D721Med (cell line): Measurements from ENCODE around the gene ASTN1.

Experiments used
- DNase-seq: peaks from one replicate; pipeline ENCODE4 v3.0.0; 2011; ENCODE audit warnings: low spot score; ENCODE audit not compliant: insufficient read length
- FAIRE-seq: peaks from 2 replicates; lab custom pipeline; 2011; peaks lifted over from hg19 to GRCh38; lab: Jason Lieb, UNC
- CTCF ChIP-seq: IDR thresholded peaks from 2 replicates; pipeline ENCODE4 v1.5.1; 2012; ENCODE audit warnings: mild to moderate bottlenecking, control low read depth; ENCODE audit not compliant: insufficient read depth; ENCODE audit errors: missing control alignments

The ASTN1 gene

GRCh38 chr1:177200290-177200689, 35.8 kb upstream of the ASTN1 start:
- DNase-seq = no peak
- TF ChIP-seq CTCF = no peak
- no peak for FAIRE-seq

GRCh38 chr1:177198243-177198642, 33.7 kb upstream of the ASTN1 start:
- DNase-seq (no peak), FAIRE-seq (no peak)
- TF ChIP-seq CTCF = no peak

- no peak for FAIRE-seq
- DNase-seq = no peak
- no peak for TF ChIP-seq CTCF
These were observed 25.9 kb upstream of the ASTN1 start for GRCh38 chr1:177190308-177190970.

DNA sequence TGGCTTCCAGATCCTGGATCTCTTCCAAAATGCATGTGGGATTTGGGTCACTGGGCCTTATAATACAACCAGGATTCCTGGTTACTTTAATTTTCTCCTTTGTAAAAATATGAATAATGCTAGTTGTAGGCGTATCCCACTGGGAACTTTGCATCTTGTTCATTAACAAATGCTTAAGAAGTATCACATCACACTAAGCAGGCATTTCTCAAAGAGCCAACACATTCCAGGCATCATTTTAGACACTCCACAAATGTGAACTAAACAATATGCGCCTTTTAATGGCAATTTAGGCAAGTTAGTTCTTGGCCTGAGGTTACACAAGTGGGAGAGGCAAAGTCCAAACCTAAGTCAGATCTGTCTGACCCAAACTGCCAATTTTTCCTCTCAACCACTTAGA, 22.1 kb upstream of the ASTN1 start:
- TF ChIP-seq CTCF = no peak
- FAIRE-seq (no peak), DNase-seq (no peak)

- DNase-seq = no peak
- FAIRE-seq = no peak
- peak; percentile 1 for TF ChIP-seq CTCF
These were observed 20.7 kb upstream of the ASTN1 start for GRCh38 chr1:177185209-177185608.

- FAIRE-seq = no peak
- no peak for TF ChIP-seq CTCF
These were observed 19.3 kb upstream of the ASTN1 start for GRCh38 chr1:177183836-177184235.

DNA sequence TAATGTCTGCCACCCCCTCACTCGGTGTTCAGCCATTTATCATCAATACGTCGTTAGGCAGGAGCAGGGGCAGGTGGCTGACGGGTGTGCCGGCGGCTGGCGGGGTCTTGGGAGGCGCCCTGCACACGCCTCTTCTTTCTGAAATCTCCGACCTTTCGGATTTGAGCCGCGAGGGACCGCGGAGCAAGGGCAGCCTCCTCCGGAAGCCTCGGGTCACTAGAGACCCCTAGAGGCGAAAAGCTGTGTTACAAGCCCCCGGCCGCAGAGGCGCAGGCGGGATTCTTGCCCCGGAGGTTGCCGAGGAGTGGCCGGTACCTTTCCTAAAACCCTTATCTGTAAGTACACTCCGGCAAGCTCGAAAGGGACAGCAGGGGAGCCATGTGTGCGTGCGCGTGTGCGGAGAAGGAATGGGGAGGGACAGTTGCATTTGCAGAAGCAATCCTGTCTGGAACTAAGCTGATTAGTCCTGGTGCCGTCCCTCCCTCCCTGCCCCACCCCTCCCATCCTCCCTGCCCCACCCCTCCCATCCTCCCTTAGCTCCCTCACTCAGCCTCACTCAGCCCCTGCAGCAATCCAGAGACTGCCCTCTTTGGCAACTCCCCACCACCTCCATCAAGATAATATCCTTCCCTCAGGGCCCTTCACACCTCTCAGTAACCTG, 17.2 kb upstream of the ASTN1 start:
- TF ChIP-seq CTCF = peak; percentile 83
- DNase-seq (peak; percentile 79), FAIRE-seq (peak; percentile 46)

More at GRCh38 chr1:177183836-177184235, 19.3 kb upstream of the ASTN1 start:
- no peak for DNase-seq
